GM12873 (cell line): ENCODE measurements around the gene CARD9.

Experiments used
- TF ChIP-seq, protein P1 (sequence below): IDR thresholded peaks from 2 replicates; pipeline ENCODE4 v1.5.1; 2012; ENCODE audit warnings: low read depth, mild to moderate bottlenecking, moderate library complexity, low read length, control low read depth; ENCODE audit not compliant: insufficient read depth; ENCODE audit errors: missing control alignments

Gene CARD9

GRCh38 chr9:136333045-136333444 is 40.4 kb downstream of the CARD9 start:
- TF ChIP-seq, protein P1, sequence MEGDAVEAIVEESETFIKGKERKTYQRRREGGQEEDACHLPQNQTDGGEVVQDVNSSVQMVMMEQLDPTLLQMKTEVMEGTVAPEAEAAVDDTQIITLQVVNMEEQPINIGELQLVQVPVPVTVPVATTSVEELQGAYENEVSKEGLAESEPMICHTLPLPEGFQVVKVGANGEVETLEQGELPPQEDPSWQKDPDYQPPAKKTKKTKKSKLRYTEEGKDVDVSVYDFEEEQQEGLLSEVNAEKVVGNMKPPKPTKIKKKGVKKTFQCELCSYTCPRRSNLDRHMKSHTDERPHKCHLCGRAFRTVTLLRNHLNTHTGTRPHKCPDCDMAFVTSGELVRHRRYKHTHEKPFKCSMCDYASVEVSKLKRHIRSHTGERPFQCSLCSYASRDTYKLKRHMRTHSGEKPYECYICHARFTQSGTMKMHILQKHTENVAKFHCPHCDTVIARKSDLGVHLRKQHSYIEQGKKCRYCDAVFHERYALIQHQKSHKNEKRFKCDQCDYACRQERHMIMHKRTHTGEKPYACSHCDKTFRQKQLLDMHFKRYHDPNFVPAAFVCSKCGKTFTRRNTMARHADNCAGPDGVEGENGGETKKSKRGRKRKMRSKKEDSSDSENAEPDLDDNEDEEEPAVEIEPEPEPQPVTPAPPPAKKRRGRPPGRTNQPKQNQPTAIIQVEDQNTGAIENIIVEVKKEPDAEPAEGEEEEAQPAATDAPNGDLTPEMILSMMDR: no peak

GRCh38 chr9:136332482-136332983 is 40.9 kb downstream of the CARD9 start:
- TF ChIP-seq, protein P1: no peak

GRCh38 chr9:136331556-136332481 is 41.6 kb downstream of the CARD9 start:
- TF ChIP-seq, protein P1: no peak

- TF ChIP-seq, protein P1: no peak
These were observed 42.4 kb downstream of the CARD9 start for GRCh38 chr9:136331030-136331429.

DNA sequence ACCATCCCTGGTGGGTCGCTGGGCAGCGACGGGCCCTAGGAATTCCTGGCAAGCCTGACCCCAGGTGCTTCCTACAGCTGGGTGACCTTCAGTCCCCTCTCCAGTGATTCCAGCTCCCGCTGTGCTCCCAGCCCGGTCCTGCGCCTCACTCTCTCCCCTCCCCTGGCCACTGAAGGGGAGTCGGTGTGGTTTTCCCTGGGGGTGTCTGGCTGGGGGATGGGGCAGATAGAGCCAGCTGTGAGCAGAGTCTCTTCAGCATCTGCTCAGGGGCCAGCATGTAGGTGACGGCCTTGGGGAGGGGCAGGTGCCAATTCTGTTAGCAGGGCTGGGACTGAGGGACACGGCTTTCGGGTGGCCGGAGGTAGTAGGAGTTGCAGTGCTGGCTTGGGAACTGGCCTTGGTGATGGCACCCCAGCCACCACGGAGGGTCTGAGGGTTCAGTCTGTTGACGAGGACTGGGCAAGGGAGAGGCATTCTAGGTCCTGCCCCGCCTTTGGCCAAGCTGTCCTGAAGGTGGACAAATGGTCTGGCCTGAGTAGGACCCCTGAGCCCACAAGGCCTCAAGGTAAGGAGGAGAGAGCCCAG is 43.0 kb downstream of the CARD9 start:
- TF ChIP-seq, protein P1: no peak

DNA sequence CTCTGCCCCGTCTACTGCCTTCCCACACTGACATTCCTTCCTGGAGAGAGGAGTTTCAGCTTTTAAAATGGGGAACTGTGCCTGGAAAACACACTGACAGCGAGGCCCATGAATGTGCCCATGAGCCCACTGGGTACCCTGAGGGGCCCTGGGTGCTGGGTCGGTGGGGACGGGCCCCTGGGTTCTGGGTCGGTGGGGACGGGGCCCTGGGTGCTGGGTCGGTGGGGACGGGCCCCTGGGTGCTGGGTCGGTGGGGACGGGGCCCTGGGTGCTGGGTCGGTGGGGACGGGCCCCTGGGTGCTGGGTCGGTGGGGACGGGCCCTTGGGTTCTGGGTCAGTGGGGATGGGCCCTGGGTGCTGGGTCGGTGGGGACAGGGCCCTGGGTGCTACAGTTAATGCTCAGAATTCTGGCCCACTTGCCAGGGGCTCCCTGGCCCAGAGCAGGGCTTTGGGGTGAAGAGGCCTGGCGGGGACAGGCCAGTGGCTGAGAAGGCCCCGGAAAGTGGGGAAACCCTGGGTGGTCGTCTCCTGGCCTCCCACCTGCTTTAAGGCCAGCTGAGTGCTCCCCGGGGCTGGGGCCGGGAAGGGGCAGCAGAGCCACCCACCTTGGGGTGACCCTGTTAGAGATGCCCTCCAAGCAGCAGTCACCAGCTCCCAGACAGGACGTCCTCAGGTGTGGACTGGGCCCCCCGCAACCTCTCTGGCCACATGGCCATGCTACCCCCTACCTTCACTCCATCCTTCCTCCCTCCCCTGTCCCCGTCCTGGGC is 43.6 kb downstream of the CARD9 start:
- TF ChIP-seq, protein P1: no peak
